Peyer's patch (tissue), 4 donors: ENCODE results near the gene MTERF4. TPM values are rescaled to one million over a fixed set of nuclear protein-coding genes. Genes with fewer than 3 reads are reported as not detected.

Experiments used
- DNase-seq, 3 donors: peaks; one replicate each; pipeline ENCODE4 v3.0.0-alpha.2; 2017 to 2019
- H3K27ac ChIP-seq, 4 donors: fragments of 200-600 bp; sonication (generic); one replicate each; pipeline ENCODE4 v1.5.1; 2016 to 2019
- H3K27me3 ChIP-seq, 2 donors: fragments of 200-600 bp; sonication (generic); one replicate each; pipeline ENCODE4 v1.5.1; 2019
- H3K36me3 ChIP-seq, 3 donors: fragments of 200-600 bp; sonication (generic); one replicate each; pipeline ENCODE4 v1.5.1; 2016 to 2019
- H3K4me1 ChIP-seq, 4 donors: fragments of 200-600 bp; sonication (generic); one replicate each; pipeline ENCODE4 v1.5.1; 2016 to 2019
- H3K4me3 ChIP-seq, 4 donors: fragments of 200-600 bp; sonication (generic); 1 replicate in 3 of 4; 2 replicates in 1 of 4; pipeline ENCODE4 v1.5.1; 2016 to 2019; ENCODE audit warnings: mild to moderate bottlenecking in 1 of 4
- H3K9me3 ChIP-seq, 4 donors: fragments of 200-600 bp; sonication (generic); one replicate each; pipeline ENCODE4 v1.5.1; 2016 to 2019; ENCODE audit warnings: mild to moderate bottlenecking in 1 of 4
- CTCF ChIP-seq, 6 experiments: fragments of 450-650 bp in 4 of 6; fragments of 200-600 bp in 2 of 6; sonication (generic) in 1 of 6; IDR thresholded peaks; one replicate each; pipeline ENCODE4 v1.5.1; 2017 to 2019; ENCODE audit warnings: antibody characterized with exemption in 6 of 6, mild to moderate bottlenecking in 3 of 6, moderate library complexity in 1 of 6
- POLR2A ChIP-seq, 2 donors: fragments of 450-650 bp; IDR thresholded peaks; one replicate each; pipeline ENCODE4 v1.5.1; 2017; ENCODE audit warnings: antibody characterized with exemption in 2 of 2, mild to moderate bottlenecking in 2 of 2, moderate library complexity in 2 of 2
- total RNA-seq, 4 donors: library from RNA; depleted of rRNA; stranded (reverse); fragments of >200 nt; gene quantifications; one replicate each; pipeline ENCODE4 v1.1.0, GENCODE V29; 2016

The MTERF4 gene
- total RNA-seq, 4 donors from 2014 or later, result 28.9 to 55.4 (median 47.9) TPM

DNA sequence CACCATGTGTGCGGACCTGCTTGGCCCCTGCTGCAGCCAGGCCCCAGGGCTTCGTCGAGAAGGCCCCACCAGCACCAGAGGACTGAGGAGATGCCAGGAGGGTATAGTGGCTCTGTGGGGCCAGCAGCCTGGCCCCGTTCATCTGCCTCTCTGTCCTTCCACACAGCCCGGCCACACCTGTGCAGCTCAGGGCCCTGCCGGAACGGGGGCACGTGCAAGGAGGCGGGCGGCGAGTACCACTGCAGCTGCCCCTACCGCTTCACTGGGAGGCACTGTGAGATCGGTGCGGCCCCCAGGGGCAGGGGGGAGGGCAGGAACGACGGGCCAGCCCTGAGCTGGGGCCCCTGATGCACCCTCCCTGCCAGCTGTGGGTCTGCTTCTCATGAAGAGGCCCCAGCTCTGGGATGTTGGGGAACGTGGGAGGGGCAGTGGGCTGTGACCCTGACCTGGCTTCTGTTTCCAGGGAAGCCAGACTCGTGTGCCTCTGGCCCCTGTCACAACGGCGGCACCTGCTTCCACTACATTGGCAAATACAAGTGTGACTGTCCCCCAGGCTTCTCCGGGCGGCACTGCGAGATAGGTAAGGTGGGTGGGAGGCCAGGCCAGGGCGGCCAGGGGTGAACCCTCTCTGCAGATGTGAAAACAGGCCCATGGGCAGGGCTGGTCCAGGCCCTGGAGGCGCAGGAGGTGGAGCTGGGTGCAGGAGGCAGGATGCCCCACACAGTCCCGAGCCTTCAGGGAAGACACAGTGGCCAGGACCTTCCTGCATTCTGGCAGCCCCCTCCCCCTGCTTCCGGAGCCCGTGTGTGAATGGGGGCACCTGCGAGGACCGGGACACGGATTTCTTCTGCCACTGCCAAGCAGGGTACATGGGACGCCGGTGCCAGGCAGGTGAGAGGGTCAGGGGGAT is 50.3 kb downstream of the MTERF4 start:
- Histone ChIP-seq H3K27ac (no peak overlapping the region), H3K9me3 (no peaks in the 10 kb centered on the region), H3K4me1 (no peaks in the 10 kb centered on the region), H3K4me3 (no peak overlapping the region), H3K27me3 (no peaks in the 10 kb centered on the region), H3K36me3 (peaks cover 0 to 10% (median 0%) of the 10 kb centered on the region in 3 donors)
- TF ChIP-seq CTCF (IDR thresholded peaks at IDR 0.05) (no peak), POLR2A (IDR thresholded peaks at IDR 0.05) (no peak)
- peak in 1 of 3 donors; percentile 10 for DNase-seq

GRCh38 chr2:241050624-241051577 is 51.2 kb downstream of the MTERF4 start:
- TF ChIP-seq CTCF (IDR thresholded peaks at IDR 0.05) (no peak), POLR2A (IDR thresholded peaks at IDR 0.05) (no peak)
- peaks cover 0 to 10% (median 0%) of the 10 kb centered on the region in 3 donors for H3K36me3 ChIP-seq

GRCh38 chr2:241049739-241050623 is 52.1 kb downstream of the MTERF4 start:
- TF ChIP-seq CTCF (IDR thresholded peaks at IDR 0.05), result no peak
- TF ChIP-seq POLR2A (IDR thresholded peaks at IDR 0.05), result no peak
- Histone ChIP-seq H3K36me3 (peaks cover 0 to 10% (median 0%) of the 10 kb centered on the region in 3 donors), H3K27ac (no peak overlapping the region), H3K27me3 (no peaks in the 10 kb centered on the region), H3K9me3 (no peaks in the 10 kb centered on the region), H3K4me3 (no peak overlapping the region), H3K4me1 (no peaks in the 10 kb centered on the region)
- peak in 1 of 3 donors; percentile 45 for DNase-seq

More at GRCh38 chr2:241050624-241051577, 51.2 kb downstream of the MTERF4 start:
- no peak overlapping the region for H3K4me3 ChIP-seq
- no peaks in the 10 kb centered on the region for H3K4me1 ChIP-seq
- H3K27ac ChIP-seq, result no peak overlapping the region
- H3K9me3 ChIP-seq, result no peaks in the 10 kb centered on the region
- H3K27me3 ChIP-seq, result no peaks in the 10 kb centered on the region
- DNase-seq, result peak in 1 of 3 donors; percentile 5

DNA sequence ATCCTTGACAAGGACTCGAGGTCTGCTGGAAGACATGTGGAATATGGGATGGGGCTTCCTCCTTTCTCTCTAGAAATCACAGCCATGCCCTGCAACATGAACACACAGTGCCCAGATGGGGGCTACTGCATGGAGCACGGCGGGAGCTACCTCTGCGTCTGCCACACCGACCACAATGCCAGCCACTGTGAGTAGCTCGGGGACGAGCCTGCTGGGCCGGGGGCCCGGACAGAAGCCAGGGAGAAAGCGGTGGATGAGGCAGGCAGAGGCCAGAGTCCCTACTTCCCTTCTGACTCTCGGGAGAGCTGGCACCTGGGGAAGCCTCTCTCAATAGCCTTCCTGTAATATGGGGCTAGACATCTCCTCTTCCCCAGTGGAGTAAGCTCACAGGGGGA is 53.1 kb downstream of the MTERF4 start:
- Histone ChIP-seq H3K27ac (no peak overlapping the region), H3K4me1 (no peaks in the 10 kb centered on the region), H3K36me3 (peaks cover 0 to 16% (median 0%) of the 10 kb centered on the region in 3 donors), H3K27me3 (no peaks in the 10 kb centered on the region), H3K4me3 (no peak overlapping the region), H3K9me3 (no peaks in the 10 kb centered on the region)
- peak in 1 of 3 donors; percentile 5 for DNase-seq
- TF ChIP-seq CTCF (IDR thresholded peaks at IDR 0.05) (no peak), POLR2A (IDR thresholded peaks at IDR 0.05) (no peak)
